Stimulated activated CD8-positive, alpha-beta memory T cell treated with anti-CD3 and anti-CD28 coated beads, Interleukin-2, amount 100 ng/mL, for 1 hour (primary cell): ENCODE results near the gene EFHC1.

Experiments
- DNase-seq, 2 donors: peaks; one replicate each; pipeline ENCODE4 v3.0.0-alpha.2; 2020; ENCODE audit warnings: low read depth in 2 of 2

Gene EFHC1

GRCh38 chr6:52554684-52555280 is 134.6 kb downstream of the EFHC1 start:
- no peak for DNase-seq

DNA sequence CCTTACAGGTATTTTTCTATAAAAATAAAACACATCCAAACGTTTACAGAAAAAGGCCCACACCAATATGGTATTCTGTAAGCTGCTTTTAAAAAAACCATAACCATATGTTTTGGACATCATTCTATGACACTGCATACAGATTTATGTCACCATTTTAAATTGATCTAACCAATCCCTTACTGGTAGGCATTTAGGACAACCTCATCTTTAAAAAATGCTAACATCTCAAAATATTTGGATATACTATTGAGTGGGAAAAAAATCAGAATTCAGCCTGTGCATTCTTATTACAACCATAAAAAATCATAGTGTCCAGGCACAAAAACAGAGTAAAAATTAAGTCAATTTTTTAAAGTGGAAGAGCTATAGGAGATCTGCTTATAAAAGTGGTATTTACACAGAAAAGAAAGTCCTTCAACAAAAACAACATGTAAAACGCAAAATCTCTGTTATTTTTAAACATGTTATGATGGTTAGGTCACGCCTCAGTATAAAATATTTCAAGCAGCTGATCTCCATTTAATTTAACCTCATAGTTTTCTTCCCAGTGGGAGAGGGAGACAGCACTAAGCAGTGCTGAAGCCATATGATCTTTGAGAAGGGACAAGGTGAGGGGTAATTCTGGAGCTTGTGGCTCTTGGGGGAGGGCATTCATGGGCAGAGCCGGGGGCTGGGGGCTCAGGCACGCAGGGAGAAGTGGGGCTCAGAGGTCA is 135.5 kb downstream of the EFHC1 start:
- DNase-seq = no peak

- DNase-seq = no peak
Measured at GRCh38 chr6:52557389-52558265, 137.5 kb downstream of the EFHC1 start.

- DNase-seq = no peak
Measured at GRCh38 chr6:52558266-52559000, 138.3 kb downstream of the EFHC1 start.

DNA sequence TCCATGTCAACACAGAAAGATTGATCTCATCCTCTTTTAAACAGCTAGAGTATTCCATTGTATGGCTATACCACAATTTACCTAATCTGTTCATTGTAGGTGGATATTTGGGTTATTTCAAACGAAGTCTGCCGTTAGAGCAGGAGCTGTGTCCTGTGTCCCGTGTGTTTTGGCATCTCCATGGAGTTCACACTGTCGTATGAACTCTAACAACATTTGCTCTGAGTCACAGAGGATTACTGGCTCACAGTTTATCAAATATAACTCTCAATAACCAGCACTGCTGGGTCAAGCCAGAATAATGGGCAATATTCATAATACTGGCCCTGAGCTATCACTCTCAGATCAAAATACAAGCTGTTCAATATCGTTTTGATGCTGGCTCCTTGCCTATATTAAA is 140.3 kb downstream of the EFHC1 start:
- no peak for DNase-seq

DNA sequence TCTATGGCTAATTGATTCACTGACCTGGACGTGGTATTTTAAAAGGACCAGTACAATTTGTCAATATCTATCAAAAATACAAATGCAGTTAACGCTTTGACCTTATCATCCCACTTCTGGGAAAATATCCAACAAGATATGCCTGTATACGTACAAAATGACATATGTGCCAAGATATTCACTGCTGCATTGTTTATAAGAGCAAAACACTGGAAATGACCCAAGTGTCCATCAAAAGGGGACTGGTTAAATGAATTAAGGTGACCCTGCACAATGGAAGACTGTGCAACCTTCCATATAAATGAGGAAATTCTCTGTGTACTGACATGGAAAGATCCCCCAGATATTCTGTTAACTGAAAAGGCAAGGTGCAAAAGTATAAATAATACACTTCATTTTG is 142.8 kb downstream of the EFHC1 start:
- DNase-seq = no peak

GRCh38 chr6:52564856-52565255 is 144.7 kb downstream of the EFHC1 start:
- DNase-seq = no peak

- no peak for DNase-seq
Measured at GRCh38 chr6:52566201-52566600, 146.1 kb downstream of the EFHC1 start.

- DNase-seq = no peak
Measured at GRCh38 chr6:52566853-52567279, 146.7 kb downstream of the EFHC1 start.

DNA sequence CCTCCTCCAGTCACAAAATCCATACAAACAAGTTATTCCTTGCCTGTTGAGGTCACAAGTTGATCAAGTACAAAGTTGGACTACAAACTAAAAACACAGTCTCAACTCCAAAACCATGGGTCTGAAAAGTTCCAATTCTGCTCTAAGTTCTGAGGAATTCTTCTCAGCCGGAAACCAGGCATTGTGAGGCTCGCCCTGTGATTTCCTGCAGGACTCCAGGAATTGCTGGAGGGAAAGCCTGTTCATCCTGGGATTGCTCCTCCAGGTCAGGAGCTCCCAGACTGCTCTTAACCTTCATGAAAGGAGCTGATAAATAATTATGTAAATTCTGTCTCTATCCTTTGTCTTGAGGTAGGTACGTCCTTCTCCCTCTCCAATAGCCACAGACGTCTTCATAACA is 148.2 kb downstream of the EFHC1 start:
- DNase-seq = no peak

GRCh38 chr6:52570291-52570700 is 150.2 kb downstream of the EFHC1 start:
- no peak for DNase-seq

- no peak for DNase-seq
Measured at GRCh38 chr6:52571099-52571755, 151.1 kb downstream of the EFHC1 start.

GRCh38 chr6:52572536-52572935 is 152.4 kb downstream of the EFHC1 start:
- no peak for DNase-seq

DNA sequence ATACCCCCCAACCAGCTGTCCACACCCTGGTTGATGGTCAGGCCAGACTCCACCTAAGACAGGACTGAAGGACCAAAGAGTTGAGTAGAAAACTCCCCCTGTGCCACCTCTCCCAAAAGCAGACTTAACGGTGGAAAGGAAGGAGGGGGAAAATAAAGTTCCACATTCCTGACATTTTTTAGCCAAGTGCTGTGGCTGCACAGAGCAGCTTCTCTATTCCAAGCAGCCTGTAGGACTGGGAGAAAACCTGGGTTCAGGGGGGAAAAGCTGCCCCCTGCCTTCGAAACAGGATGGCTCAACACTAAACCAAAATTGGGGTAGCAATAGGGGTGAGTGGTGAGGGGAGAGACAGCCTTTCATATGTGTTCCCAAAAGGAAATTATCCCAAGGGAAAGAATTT is 153.2 kb downstream of the EFHC1 start:
- no peak for DNase-seq
